Measurements from ENCODE around the gene CLOCK.

Gene CLOCK

GRCh38 chr4:55409468-55410171 is 137.1 kb downstream of the CLOCK start:
- TF ChIP-seq TAF1 (IDR thresholded peaks at IDR 0.05; ENCODE audit: borderline replicate concordance, insufficient read depth, low read length) (no peak), FOXP2 (optimal IDR thresholded peaks at IDR 0.05; ENCODE audit: borderline replicate concordance, extremely low read depth, extremely low read length, insufficient read depth) (no peak), REST (IDR thresholded peaks at IDR 0.05; ENCODE audit: insufficient read depth in 1 of 2, low read depth in 2 of 2, low read length in 2 of 2) (no peak), SIN3A (IDR thresholded peaks at IDR 0.05; ENCODE audit: borderline replicate concordance, insufficient read depth, low read length) (no peak), POLR2AphosphoS5 (IDR thresholded peaks at IDR 0.05; ENCODE audit: low read depth, low read length) (no peak)

GRCh38 chr4:55407764-55408163 is 138.9 kb downstream of the CLOCK start:
- TF ChIP-seq TAF1 (IDR thresholded peaks at IDR 0.05; ENCODE audit: borderline replicate concordance, insufficient read depth, low read length) (no peak), FOXP2 (optimal IDR thresholded peaks at IDR 0.05; ENCODE audit: borderline replicate concordance, extremely low read depth, extremely low read length, insufficient read depth) (no peak), SIN3A (IDR thresholded peaks at IDR 0.05; ENCODE audit: borderline replicate concordance, insufficient read depth, low read length) (no peak), POLR2AphosphoS5 (IDR thresholded peaks at IDR 0.05; ENCODE audit: low read depth, low read length) (no peak), REST (IDR thresholded peaks at IDR 0.05; ENCODE audit: insufficient read depth in 1 of 2, low read depth in 2 of 2, low read length in 2 of 2) (no peak)

- TF ChIP-seq SIN3A (IDR thresholded peaks at IDR 0.05; ENCODE audit: borderline replicate concordance, insufficient read depth, low read length) (no peak), REST (IDR thresholded peaks at IDR 0.05; ENCODE audit: insufficient read depth in 1 of 2, low read depth in 2 of 2, low read length in 2 of 2) (no peak), POLR2AphosphoS5 (IDR thresholded peaks at IDR 0.05; ENCODE audit: low read depth, low read length) (no peak), TAF1 (IDR thresholded peaks at IDR 0.05; ENCODE audit: borderline replicate concordance, insufficient read depth, low read length) (no peak), FOXP2 (optimal IDR thresholded peaks at IDR 0.05; ENCODE audit: borderline replicate concordance, extremely low read depth, extremely low read length, insufficient read depth) (no peak)
Measured at GRCh38 chr4:55407119-55407518, 139.6 kb downstream of the CLOCK start.

DNA sequence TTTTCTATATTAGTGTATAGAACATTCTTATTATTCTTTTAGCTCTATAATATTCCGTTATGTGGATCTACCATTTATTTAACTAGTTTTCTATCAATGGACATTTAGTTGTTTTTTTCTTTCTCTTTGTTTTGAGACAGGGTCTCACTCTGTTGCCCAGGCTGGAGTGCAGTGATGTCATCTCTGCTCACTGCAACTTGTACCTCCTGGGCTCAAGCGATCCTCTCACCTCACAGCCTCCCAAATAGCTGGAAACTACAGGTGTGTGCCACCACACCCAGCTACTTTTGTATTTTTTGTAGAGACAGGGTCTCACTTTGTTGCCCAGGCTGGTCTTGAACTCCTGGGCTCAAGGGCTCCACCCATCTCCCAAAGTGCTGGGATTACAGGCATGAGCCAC is 140.2 kb downstream of the CLOCK start:
- TF ChIP-seq POLR2AphosphoS5 (IDR thresholded peaks at IDR 0.05; ENCODE audit: low read depth, low read length) (no peak), SIN3A (IDR thresholded peaks at IDR 0.05; ENCODE audit: borderline replicate concordance, insufficient read depth, low read length) (no peak), FOXP2 (optimal IDR thresholded peaks at IDR 0.05; ENCODE audit: borderline replicate concordance, extremely low read depth, extremely low read length, insufficient read depth) (no peak), TAF1 (IDR thresholded peaks at IDR 0.05; ENCODE audit: borderline replicate concordance, insufficient read depth, low read length) (no peak), REST (IDR thresholded peaks at IDR 0.05; ENCODE audit: insufficient read depth in 1 of 2, low read depth in 2 of 2, low read length in 2 of 2) (no peak)

Measured in PFSK-1 (cell line).